Fibroblast of skin of right quadriceps (primary cell): ENCODE measurements around the gene MAJIN.
"Not testable (repeated sequence)": the region's sequence is repeated elsewhere in the genome, so short reads cannot be mapped to it uniquely, and the experiment has no call there.

Source experiments
- DNase-seq: peaks from one replicate; pipeline ENCODE4 v3.0.0-alpha.2; 2013

The MAJIN gene

GRCh38 chr11:64971421-64972233 lies at the start of gene MAJIN:
Gene MAJIN, minus strand, starts transcription at chr11:64972108. Its CDS starts 12,703 bp downstream, at chr11:64959405.
- peak; percentile 79 for DNase-seq

- no peak for DNase-seq
Measured at GRCh38 chr11:65021509-65021908, 49.6 kb upstream of the MAJIN start.

GRCh38 chr11:65021003-65021402 lies 49.1 kb upstream of the MAJIN start:
- no peak for DNase-seq

- no peak for DNase-seq
Measured at GRCh38 chr11:65019824-65020223, 47.9 kb upstream of the MAJIN start.

GRCh38 chr11:65017937-65018336 lies 46.0 kb upstream of the MAJIN start:
- no peak for DNase-seq

- no peak for DNase-seq
Measured at GRCh38 chr11:65016705-65017104, 44.8 kb upstream of the MAJIN start.

- no peak for DNase-seq
Measured at GRCh38 chr11:65014726-65015227, 42.9 kb upstream of the MAJIN start.

GRCh38 chr11:65013888-65014725 lies 42.2 kb upstream of the MAJIN start, which contains the start of gene ARL2:
Gene ARL2, plus strand, starts transcription at chr11:65014160. Its CDS starts 48 bp downstream, at chr11:65014208.
- DNase-seq, result peak; percentile 92

- peak; percentile 87 for DNase-seq
Measured at GRCh38 chr11:65013130-65013887, 41.4 kb upstream of the MAJIN start.

GRCh38 chr11:65008873-65009272 lies 37.0 kb upstream of the MAJIN start:
- DNase-seq, result no peak

GRCh38 chr11:65008016-65008415 lies 36.1 kb upstream of the MAJIN start:
- no peak for DNase-seq

GRCh38 chr11:65003968-65004367 lies 32.1 kb upstream of the MAJIN start:
- not testable (repeated sequence) for DNase-seq

- DNase-seq, result peak; percentile 33
Measured at GRCh38 chr11:65003282-65003681, 31.4 kb upstream of the MAJIN start.

- DNase-seq, result no peak
Measured at GRCh38 chr11:65002706-65003105, 30.8 kb upstream of the MAJIN start.

- DNase-seq, result no peak
Measured at GRCh38 chr11:64999478-64999877, 27.6 kb upstream of the MAJIN start.

GRCh38 chr11:64998690-64999431 lies 27.0 kb upstream of the MAJIN start:
- no peak for DNase-seq

- no peak for DNase-seq
Measured at GRCh38 chr11:64998141-64998540, 26.2 kb upstream of the MAJIN start.

- DNase-seq, result peak; percentile 54
Measured at GRCh38 chr11:64996710-64997380, 24.9 kb upstream of the MAJIN start, which contains the start of gene BATF2. Gene BATF2, minus strand, starts transcription at chr11:64996971. Its CDS starts 57 bp downstream, at chr11:64996914.

GRCh38 chr11:64996327-64996709 lies 24.4 kb upstream of the MAJIN start:
- no peak for DNase-seq

GRCh38 chr11:64994318-64994717 lies 22.4 kb upstream of the MAJIN start:
- DNase-seq, result no peak

GRCh38 chr11:64990222-64990923 lies 18.5 kb upstream of the MAJIN start:
- DNase-seq, result no peak
